Skin of body (tissue), 2 donors: ENCODE data around the gene NANOS3. TPM values are rescaled to one million over a fixed set of nuclear protein-coding genes. Genes with fewer than 3 reads are reported as not detected.

Experiments used
- DNase-seq: peaks from one replicate; lab custom pipeline; 2025; lab: John Stamatoyannopoulos, UW
- total RNA-seq: library from RNA; depleted of rRNA; stranded (reverse); fragments of >200 nt; gene quantifications from one replicate; pipeline ENCODE4 v1.2.3, GENCODE V29; 2014

Gene NANOS3
- total RNA-seq: not detected

DNA sequence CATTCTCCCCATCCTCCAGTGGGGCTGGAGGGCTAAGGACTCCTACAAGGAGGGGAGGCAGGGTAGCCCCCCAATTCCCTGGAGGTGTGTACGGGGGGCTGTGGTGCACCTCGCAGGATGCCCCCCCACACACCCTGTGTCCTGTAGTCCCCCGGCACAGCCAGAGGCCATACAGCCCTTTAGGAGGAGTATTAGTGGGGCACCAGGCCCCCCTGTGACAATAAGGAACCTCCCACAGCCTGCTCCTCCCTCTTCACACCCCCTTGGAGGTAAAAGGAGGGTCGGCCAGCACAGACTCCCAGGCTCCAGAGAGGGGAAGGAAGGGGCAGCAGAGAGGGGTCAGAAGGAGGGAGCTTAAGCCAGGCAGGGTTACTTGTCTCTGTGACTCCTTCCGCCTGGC lies at the start of gene NANOS3:
TSS of gene NANOS3 (plus strand) at position 301 of the 400 bp plus-strand sequence. CDS start 115 bp downstream, outside the sequence.
- DNase-seq: no peak

DNA sequence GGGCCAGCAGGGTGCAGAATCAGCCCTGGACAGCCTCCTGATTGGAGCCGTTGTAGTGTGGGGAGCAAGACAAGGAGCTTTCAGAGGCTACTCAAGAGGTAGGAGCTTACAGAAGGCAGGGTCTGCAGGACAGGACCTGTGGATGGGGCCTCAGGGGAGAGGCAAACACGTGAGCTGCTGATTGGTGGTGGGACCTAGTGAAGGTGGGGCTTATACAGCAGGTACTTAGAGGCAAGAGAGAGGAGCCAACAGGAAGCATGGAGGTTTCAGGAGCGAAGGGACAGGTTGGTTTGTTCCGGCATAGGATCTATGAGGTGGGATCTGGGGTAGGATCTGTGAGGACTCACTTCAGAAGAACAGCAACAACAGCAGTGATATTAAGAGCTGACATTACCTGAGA lies 49.3 kb upstream of the NANOS3 start:
- DNase-seq: no peak

DNA sequence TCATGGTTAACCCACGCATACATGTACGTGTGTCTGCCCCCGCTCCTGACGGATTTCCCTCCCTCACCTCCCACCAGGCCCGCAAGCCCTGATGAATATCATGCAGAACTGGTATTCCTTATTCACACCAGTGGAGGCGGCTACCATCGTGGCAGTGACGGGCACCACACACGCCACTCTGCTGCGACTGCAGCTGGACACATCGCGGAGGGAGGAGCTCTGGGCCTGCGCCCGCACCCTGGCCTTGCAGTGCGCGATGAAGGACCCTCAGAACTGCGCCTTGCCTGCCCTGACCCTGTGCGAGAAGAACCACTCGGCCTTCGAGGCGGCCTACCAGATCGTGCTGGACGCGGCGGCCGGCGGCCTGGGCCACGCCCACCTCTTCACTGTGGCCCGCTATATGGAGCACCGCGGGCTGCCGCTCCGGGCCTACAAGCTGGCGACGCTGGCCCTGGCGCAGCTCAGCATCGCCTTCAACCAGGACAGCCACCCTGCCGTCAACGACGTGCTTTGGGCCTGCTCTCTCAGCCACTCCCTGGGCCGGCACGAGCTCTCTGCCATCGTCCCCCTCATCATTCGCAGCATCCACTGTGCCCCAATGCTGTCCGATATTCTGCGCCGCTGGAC lies 46.7 kb upstream of the NANOS3 start:
- no peak for DNase-seq

DNA sequence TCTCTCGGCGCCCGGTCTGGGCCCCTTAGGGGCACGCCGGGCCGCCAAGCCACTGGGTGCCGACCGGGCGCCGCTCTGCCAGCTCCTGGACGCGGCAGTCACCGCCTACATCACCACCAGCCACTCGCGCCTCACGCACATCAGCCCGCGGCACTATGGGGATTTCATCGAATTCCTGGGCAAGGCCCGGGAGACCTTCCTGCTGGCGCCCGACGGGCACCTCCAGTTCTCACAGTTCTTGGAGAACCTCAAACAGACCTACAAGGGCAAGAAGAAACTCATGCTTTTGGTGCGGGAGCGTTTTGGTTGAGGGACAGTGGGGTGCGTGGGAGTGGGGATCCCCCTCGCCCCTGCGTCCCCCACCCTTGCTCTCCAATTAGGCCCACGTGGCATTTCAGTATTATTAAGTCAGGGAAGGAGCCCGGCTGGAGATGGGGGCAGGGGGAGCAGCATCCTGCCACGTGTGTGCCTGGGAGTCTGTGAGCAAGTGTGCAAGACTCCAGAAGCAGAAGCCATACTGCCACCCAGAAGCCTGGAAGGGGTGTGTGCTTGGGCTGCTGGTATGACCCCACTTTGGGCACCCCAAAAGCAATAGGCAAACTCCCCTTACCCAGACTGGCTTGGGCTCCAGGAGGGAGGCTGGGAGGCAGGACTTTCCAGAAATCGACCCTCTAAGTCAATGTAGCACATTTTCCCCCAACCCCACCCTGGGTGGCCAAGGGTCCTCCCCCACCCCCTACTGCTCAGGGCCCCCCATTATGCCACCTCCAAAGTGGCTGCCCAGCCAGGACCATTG lies 46.0 kb upstream of the NANOS3 start:
- no peak for DNase-seq

DNA sequence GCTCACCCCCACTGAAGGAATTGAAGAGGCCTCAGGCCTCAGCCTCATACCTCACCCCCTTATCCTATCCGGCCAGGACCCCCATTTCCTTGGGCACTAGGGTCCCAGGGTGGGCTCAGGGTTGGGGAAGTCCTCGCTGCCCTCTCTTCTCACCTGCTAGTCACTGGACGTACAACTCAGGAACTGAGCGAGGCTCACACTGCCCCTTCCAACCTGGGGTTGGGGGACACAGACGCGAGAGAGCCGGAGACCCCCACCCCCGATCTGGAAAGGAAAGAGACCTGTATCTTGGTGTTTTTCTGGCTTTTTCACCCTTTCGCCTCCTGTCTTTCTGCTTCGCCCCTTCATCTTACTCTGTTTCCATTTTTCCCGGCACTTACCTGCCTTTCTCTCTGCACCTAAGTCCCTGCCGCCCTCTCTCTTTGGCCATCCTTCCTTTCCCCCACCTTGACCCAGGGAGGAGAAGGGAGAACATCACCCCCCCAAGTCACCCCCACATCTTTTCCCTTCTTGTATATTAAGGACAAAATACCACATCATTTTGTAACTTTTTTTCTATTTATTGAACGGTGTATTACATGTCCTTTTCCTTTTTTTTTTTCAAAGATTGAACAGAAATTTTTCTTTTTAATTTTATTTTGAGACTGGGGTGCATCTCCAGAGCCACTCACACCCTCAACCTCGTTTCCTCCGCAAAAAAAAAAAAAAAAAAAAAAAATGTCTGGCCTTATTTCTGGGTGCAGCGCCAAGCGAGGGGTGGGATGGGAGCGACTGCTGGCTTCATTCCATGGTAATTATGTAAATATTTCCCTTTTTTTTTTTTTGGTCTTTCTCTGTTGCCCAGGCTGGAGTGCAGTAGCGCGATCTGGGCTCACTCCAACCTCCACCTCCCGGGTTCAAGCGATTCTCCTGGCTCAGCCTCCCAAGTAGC lies 45.1 kb upstream of the NANOS3 start:
- no peak for DNase-seq

DNA sequence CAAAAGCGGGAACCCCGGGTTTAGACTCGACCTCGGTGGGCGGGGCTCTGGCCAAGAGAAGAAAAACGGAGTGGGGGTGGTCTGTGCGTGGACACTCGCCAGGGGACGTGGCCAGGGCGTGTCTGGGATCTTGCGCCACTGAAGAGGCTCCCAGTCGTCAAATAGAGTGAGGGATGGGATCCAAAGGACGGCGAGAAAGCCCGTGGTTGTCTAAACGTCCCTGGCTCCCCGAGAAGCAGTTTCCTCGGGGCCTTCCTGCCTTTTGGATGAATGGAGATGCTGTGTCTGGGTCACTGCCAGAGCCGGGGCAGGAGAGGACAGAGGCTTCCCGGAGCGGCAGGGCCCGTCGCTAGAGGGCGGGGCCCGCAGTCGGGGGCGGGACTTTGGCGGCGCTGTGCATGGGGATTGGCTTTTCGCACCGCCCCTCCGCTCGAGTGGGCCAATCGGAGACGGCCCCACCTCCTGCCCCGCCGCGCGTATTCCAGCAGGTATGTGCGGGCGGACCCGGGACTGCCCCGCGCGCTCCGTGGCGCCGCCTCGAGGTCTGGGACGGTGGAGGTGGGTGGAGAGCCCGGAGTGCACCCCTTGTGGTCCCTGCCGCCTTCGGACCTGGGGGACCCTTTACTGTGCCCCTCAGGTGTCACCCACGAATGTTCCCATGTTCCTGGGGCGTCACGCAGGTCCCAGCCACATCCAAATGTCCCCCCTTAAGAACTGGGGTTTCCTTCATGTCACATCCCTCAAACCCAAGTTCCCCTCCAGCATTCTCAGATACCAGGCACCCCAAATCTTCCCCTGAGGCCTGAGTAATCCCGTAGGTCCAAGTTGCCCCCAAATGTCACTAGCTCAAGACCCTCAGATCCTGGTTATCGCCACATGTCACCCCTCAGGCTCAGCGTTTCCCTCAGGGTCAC lies 43.3 kb upstream of the NANOS3 start:
- DNase-seq: peak; percentile 73

DNA sequence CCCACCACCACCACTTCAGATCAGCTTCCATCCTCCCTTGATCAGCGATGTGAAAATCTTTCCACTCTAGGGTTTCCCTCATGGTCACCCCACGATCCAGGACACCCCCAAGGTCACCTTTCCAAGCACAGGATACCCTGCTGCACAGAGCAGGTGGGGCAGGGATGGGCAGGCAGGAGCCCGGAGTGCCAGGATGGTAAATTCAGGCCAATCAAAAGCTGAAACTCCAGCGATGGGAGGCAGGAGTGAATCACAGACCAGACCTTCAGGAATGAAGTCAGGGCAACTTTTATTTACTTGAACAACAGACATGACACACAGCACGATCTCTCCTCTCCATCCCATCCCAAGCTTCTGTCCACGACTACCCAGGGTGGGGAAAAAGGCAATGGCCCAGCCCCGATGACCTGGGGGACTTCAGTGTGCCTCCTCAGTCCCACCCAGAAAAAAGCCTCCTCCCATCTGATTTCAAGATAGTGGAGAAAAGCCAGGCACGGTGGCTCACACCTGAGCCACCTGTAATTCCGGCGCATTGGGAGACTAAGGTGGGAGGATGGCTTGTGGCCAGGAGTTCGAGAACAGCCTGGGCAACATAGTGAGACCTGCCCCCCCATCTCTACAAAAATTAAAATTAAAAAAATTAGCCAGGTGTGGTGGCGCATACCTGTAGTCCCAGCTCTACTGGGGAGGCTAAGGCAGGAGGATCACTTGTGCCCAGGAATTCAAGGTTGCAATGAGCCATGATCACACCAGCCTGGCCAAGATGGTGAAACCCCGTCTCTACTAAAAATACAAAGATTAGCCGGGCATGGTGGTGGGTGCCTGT lies 42.5 kb upstream of the NANOS3 start:
- no peak for DNase-seq

DNA sequence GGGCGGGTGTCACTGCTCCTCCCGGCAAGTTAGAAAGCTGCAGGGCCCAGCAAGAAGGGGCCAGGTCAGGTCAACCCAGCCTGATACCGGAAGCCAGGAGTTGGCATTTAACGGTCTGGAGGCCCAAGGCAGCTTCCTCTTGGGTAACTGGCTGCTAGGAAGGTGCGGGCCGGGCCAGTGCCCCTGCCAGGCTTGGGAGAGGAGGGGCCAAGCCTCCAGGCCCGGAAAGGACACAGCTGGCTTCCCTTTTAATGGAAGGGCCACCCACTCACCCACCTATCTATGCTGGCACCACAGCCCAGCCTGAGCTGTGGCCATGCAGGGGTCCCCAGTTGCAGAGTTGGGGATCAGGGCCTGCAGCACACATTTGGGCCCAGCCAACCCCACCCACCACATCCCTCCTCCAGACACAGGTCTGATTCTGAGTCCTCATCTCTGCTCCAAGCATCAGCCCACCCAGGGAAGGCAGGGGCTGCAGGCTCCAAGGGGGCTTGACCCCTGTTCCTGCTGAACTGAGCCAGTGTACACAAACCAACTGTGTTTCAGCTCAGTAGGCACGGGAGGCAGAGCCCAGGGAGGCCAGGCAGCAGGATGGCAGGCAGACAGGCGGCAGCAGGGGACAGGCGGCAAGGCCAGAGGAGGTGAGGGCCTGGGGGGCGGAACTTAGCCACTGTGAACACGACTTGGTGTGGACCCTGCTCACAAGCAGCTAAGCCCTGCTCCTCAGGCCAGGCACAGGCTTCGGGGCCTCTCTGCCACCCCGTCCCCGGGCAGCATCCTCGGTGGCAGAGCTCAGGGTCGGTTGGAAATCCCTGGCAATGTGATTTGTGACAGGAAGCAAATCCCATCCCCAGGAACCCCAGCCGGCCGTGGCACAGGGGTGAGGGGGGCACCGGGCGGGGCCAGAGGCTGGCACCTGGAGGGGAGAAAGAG lies 40.9 kb upstream of the NANOS3 start:
- DNase-seq: no peak

DNA sequence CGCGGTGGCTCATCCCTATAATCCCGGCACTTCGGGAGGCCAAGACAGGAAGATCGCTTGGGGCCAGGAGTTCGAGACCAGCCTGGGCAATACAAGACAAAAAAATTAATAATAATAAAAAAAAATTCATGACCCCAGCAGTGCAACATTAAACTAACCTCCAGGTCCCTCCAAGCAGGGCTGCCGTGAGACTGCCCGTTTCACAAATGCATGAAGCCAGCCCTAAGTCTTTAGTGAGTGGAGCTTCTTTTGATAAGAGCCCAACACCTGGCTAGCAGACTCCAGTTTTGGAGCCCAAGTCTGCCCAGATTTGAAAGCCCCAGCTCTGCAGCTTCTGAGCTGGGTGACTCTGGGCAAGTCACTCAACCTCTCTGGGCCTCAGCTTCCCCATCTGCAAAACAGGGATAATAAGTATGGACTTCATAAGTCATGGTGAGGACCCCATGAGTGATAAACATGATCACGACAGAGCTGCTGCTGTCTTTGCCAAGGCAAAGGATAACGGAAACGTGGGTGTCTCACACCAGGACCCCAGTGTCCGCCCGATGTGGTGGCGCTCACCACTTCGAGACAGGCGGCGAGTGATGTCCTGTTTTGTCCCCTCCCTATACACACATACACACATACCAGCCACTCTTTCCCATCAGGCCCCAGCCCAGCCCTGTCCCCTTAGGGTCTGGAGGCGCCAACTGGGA lies 38.4 kb upstream of the NANOS3 start:
- DNase-seq: no peak

DNA sequence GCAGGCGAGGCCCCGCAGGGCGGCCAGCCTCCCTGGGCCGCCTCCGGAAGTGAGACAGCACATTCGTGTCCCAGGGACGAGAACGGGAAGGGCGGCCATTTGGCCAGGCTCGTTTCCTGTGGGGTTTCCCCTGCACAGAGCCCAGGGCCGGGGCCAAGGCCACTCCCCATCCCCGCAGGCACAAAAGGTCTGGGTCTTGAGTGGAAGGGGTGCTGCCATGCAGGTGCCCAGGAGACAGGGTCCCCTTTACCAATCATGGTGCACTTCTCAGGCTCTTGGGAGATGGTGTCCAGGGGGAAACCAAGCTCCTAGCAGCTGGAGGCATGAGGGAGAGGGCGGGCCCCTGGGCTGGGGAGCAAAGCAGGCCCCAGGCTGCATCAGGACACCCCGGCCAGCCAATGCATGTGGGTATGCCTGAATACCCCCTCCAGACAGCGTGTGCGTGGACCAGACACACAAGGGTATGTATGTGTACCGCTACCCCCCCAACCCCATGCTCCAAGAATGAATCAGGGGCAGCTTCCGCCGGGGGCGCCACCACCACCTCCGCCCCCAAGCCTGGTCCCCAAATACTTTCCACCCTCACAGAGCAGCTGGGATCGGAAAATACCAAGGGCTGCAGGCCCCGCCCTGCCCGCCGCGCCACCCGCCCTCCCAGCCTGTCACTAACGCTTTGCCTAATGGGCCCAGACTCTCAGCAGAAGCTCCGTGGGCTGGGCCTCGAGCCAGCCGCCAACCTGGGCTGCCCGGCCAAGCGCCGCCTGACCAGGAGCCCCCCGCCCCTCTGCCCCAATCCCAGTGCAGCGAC lies 37.6 kb upstream of the NANOS3 start:
- DNase-seq: peak; percentile 92

DNA sequence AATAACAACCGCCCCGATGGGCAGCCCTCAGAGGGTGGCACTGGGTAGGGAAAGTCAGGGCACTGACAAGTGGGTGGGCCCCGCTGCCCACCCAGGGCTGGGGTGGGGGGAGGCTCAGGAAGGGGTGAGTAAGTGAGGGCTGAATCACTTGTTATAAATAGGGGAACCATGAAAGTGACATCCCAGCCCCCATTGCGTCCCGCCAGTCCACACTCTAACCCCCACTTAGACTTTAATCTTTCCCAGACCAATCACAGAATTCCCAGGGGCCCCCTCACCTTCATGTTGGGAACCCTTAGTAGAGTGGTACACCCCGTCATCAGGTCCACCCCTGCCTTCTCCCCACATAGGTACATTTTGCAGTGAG lies 37.0 kb upstream of the NANOS3 start:
- no peak for DNase-seq

DNA sequence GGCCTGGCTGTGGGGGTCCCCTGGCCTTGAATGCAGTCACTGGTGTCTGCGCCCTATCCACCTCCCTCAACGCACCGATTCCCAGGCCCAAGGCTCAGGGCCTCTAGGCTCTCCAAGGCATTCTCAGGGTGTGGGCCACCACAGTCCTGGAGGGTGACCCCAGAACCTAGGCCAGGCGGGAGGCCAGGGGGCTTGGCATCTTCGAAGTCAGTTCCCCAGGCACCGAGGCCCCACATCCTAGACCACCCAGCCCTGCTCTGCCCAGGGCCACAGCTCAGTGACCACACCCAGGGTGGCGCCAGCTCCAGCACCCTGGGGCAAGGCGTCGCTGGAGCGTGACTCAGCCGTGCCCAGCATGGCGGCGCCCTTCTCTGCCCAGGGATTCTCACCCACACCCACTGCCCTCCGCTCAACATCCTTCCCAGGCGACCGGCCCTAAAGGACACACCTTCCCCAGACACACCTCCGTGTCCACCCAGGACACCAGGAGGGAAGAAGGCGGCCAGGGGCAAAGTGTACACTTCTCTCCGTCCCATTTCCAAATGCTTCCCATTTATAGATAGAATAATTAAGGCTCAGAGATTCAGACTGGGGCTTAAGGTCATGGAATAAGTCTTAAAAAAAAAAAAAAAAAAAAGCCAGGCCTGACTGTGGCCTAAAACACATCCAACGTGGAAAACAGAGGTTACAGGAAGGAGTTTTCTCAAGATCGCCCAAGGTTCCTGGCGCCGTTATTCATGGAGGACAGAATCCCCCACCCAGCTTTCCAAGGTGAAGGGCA lies 36.4 kb upstream of the NANOS3 start:
- DNase-seq: no peak

DNA sequence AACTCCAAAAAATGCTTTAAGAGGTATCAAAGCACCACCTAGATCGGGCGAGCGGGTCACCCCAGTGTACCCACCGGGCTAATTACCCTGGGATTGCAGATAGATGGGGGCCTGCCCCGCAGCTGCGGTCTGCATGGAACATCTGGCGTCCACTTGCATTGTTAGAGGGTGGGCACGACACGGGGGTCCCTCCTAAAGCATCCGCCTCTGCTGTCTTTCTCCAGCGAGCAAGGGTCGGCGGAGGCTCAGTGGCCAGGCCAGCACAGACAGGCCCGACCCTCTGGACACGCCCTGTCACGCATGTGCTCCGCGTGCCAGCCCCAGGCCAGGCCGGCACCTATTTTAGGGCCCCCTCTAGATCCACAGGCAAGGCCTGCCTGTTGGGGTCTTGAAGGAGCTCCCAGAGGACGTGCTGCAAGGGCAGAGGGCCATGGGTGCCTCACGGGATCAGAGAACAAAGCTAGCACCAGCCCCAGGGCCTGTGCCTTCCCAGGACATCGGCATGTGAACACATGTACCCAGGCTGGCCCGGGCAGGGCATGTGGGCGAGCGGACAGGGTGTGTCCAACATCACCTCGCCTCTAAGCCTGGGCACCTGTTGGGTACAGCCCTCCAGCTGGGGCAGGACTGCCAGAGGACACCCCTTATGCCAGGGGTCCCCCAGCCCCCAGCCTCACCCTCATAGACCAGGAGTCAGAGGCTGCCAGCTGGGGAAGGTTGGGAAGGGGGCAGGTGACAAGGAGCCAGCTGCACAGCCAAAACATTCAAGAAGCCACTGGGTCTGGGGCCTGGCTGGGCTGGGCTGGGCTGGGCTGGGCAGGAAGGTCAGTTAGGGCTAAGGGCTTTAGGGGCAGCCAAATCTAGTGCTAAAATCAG lies 35.6 kb upstream of the NANOS3 start:
- DNase-seq: no peak

DNA sequence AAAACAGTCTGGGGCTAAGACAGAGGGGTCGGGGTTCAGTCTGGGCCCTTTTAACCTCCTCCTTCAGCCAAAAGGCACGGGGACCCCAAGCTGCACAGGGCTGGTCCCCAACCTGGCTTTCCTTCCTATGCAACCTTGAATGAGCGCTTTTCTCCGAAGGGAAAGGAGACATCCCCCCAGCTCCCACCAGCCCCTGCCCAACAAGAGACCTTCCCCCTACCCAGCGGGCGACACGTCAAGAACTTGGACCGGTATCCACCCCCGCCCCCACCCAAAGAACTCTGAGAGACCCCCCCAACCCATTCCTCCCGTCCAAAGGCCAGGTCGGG lies 35.0 kb upstream of the NANOS3 start:
- no peak for DNase-seq

DNA sequence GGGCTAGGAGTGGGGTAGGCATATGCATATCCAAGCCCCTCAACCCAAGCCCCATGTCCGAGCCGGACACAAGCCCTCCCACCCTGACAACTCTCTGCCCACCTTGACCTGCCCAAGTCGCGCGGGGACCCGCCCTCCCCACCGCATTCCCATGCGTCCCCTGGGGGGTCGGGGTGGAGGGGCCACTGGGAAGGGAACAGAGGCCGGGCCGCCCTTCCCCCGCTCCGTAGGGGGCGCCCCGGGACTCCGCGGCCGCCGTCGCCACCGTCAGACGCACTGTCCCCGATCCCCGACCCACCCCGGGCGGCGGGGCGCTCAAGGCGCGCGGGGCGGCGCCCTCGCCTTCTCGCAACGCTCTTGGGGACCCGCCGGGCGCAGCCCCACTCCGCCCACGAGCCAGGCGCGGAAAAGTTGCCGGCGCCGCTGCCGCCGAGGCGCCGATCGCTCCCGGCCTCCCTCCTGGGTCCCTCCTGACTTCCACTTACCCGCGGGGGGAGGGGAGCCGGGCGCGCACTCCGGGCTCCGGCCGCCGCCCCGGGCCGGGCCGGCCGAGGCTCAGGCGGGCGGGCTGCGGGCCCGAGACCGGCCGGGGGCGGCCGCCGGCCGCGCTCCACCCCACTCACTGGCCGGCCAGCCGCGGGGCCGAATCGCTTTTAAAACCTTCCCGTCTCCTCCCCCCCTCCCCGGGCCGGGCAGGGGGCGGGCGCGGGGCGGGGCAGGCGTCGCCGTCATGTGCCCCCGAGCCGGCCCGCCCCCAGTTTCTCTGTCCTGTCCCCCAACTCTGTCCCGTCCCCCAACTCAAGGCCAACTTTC lies 34.4 kb upstream of the NANOS3 start:
- peak; percentile 83 for DNase-seq
